GM21717 (cell line): Measurements from ENCODE around the gene DRAP1.

Experiments used
- ATAC-seq: cut with Tn5 transposase; IDR thresholded peaks from one replicate; pipeline ENCODE4 v1.9.1; 2021; ENCODE audit warnings: mild to moderate bottlenecking, moderate library complexity; ENCODE audit not compliant: unreplicated experiment

The DRAP1 gene

DNA sequence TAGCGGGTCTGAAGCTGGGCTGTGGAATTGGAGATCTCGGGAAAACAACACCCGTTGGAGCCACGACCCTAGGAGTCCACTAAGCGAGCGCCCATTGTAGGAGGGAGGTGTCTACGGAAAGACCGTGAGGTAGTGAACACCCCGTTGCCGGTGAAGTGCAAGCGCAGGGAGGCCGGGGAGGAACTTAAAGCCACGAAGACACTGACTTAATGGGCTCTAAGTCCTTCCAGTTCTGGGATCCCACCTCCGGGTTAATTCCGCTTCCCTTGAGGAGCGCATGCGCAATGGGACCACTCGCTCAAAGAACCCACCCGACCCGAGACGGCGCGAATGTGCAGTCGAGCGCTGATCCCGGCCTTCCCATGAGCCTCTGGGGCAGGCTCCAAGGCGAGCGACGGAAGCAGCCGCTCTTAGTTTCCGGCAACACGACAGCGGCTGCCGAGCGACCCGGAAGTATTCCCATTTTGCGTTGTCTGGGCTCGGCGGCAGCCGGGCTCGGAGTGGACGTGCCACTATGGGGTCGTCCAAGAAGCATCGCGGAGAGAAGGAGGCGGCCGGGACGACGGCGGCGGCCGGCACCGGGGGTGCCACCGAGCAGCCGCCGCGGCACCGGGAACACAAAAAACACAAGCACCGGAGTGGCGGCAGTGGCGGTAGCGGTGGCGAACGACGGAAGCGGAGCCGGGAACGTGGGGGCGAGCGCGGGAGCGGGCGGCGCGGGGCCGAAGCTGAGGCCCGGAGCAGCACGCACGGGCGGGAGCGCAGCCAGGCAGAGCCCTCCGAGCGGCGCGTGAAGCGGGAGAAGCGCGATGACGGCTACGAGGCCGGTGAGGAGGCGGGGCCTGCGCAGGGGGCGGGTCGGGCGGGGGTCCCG is 42.3 kb downstream of the DRAP1 start, which contains the start of gene SART1:
Gene SART1 (plus strand): TSS at position 468 of the 874 bp plus-strand sequence. CDS start 47 bp downstream, at position 515.
- peak; percentile 63 for ATAC-seq

DNA sequence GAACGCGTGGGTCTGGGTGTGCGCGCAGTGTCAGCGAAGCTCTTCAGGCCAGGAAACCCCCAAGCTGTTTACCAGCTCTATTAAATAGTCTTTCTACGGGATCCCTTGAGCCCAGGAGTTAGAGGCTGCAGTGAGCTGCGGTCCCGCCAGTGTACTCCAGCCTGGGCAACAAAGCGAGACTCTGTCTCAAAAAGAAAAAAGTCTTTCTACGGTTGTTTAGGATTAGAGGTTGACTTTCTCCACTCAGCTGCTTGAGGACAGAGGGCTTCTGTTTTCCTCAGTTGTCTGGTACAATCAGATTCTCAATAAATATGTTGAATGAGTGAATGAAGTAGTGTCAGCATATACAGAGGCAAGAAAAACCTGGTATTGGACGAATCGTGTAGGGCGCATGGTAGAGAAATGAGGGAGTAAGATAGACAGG is 42.9 kb downstream of the DRAP1 start:
- no peak for ATAC-seq

DNA sequence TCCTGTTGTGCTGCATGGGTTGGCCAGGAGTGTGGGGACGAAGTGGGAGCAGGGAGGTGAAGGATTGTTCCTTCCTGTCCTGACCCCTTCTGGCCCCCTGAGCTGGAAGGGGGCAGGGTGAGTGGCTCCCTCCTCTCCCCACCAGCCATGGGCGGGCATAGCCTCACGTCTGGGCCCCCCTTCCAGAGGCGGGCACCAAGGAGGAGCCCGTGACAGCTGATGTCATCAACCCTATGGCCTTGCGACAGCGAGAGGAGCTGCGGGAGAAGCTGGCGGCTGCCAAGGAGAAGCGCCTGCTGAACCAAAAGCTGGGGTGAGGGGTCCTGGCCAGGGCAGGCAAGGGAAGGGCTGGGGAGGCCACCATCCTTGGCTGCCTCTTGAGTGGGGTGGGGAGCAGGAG is 45.7 kb downstream of the DRAP1 start:
- no peak for ATAC-seq

DNA sequence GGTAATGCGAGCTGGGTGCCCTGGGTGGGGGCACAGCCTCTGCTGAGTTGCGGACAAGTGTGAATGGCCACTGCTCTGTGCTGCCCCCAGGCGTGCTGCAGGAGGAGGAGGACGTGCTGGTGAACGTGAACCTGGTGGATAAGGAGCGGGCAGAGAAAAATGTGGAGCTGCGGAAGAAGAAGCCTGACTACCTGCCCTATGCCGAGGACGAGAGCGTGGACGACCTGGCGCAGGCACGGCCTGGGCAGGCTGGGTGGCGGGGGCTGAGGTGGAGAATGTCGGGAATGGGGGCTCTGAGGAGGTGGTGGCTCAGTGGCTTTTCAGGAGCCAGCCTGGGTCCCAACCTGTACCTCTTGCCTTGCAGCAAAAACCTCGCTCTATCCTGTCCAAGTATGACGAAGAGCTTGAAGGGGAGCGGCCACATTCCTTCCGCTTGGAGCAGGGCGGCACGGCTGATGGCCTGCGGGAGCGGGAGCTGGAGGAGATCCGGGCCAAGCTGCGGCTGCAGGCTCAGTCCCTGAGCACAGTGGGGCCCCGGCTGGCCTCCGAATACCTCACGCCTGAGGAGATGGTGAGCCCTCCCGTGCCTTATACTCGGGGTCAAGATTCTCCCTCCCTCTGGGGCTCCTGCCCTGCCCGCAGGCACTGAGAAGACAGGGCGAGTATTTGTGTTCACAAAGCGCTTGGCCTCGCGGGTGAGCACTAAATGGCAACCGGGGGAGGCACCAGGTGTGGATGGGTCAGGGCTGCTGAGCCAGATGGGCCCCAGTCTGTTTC is 46.9 kb downstream of the DRAP1 start:
- no peak for ATAC-seq

DNA sequence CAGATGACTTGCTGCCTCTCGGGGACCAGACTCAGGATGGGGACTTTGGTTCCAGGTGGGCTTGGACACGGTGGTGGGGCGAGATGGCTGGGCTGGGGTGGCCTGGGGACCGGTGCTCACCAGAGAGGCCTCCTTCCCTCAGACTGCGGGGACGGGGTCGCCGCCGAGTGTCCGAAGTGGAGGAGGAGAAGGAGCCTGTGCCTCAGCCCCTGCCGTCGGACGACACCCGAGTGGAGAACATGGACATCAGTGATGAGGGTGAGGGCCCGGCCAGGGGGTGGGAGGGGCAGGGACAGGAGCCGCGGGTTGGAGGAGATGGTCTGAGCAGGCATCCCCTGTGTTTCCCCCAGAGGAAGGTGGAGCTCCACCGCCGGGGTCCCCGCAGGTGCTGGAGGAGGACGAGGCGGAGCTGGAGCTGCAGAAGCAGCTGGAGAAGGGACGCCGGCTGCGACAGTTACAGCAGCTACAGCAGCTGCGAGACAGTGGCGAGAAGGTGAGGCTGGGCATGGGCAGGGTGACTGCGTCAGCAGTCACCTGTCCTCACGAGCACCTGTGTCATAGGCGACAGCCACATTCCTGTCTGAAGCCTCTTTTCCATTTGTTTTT is 48.2 kb downstream of the DRAP1 start:
- ATAC-seq: no peak

DNA sequence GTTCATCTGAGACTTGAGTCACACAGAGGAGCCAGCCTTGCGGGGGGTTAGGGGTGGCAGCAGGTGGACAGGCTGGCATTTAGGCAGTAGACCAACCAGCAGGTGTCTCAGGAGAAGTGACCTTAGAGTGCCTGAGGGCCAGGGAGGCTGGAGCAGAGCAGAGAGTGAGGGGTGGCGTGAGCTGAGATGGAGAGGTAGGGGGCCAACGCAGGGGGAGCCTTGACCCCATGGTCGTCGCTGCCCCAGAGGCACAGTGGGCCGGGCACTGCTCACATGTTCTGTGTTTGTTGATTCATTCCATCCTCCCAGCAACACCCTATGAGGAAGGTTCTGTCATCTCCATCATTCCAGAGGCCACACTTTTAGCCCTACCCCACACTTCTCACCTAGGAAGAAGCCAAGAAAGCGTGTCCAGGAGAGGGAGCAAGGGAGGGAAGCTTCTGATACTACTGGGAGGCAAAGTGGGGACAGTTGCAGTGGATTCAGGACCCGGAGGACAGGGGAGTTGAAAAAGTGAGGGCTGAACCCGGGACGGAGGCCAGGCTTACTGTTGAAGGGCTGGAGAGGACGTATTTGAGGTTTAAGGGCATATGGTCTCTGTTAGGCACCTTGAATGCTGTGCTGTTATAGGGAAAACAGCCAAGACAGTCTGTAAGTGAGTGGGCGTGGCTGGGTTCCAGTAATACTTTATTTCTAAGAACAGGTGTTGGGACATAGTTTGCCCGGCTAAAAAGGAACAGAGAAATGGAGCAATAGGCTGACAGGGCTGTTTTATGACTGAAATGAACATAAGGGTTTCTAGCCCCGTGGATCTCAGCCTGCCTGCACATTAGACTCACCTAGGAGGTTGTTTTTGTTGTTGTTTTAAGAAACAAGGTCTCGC is 49.6 kb downstream of the DRAP1 start:
- ATAC-seq: no peak
